Stimulated activated CD8-positive, alpha-beta memory T cell treated with anti-CD3 and anti-CD28 coated beads, Interleukin-15, amount 100 ng/mL, for 1 hour (primary cell): ENCODE results near the gene RC3H2.
A peak's percentile ranks its signal among the peaks of the same experiment; 100 is the strongest.

Experiments
- DNase-seq: peaks from one replicate; pipeline ENCODE4 v3.0.0-alpha.2; 2020; ENCODE audit warnings: low read depth

The RC3H2 gene

DNA sequence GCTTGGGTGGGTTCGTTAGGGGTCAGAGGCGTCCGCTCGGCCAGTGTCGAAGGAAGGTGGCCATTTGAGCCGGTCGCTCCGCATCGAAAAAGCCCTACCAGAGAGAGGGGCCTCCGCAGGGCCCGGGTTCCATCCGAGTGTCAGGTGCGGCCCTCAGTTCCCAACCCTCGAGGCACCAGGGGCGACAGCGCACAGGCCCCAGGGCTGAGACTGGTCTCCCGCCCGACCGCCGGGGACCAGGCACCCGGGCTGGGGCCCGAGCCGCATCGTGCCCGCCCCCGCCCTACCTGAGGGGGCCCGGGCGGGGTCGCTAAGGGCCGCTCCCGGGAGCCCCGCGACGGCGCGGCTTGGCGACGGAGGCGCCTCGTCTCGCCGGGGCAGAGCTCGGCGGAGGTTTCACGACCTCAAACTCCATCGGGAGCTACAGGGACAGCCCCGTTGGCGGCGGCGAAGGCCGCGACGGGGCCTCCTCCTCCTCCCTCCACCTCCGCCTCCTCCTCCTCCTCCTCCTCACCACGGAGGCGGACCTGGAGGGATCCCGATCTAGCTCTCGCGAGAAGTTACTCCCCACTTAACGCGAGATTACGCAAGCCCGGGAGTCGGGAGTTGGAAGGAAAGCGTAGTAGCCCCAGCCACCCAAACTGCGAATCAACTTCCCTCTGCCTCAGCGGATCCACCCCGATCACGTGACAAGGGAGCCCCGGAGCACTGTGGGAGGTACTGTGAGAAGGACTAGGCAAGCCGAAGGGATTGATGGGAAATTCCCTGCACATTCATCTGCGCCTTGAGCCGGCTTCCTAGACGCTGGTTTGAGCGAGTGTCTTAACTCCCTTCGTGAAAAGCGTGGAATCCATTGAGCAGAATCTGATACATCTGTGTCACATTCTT lies at the start of gene RC3H2:
TSS of gene RC3H2 (minus strand) at position 537 of the 888 bp plus-strand sequence. CDS start 7,850 bp downstream, outside the sequence.
- peak; percentile 94 for DNase-seq

GRCh38 chr9:122954253-122954691 lies 49.1 kb upstream of the RC3H2 start:
- no peak for DNase-seq

- no peak for DNase-seq
Measured at GRCh38 chr9:122951056-122951455, 45.9 kb upstream of the RC3H2 start.

DNA sequence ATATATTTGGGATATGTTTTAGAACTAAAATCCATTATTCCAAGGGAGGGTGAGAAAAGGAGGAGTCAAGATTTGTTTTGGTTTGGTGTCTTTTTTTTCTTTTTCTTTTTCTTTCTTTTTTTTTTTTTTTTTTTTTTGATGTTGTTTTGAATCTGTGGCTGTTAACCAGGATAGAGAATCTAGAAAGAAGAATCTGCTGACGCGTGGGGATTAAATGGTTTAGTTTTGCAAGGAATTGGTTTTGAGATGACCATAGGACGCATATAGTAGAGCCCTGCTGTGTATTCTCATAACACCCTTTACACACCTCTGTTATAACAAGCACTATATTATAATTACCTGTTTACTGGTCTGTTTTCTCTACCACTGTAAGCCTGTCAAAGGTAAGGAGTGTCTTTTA lies 45.1 kb upstream of the RC3H2 start:
- no peak for DNase-seq

GRCh38 chr9:122949696-122950095 lies 44.5 kb upstream of the RC3H2 start:
- no peak for DNase-seq

GRCh38 chr9:122948313-122948712 lies 43.2 kb upstream of the RC3H2 start:
- no peak for DNase-seq

- DNase-seq = no peak
Measured at GRCh38 chr9:122946461-122947005, 41.4 kb upstream of the RC3H2 start.

- DNase-seq = no peak
Measured at GRCh38 chr9:122944960-122945888, 40.1 kb upstream of the RC3H2 start.

DNA sequence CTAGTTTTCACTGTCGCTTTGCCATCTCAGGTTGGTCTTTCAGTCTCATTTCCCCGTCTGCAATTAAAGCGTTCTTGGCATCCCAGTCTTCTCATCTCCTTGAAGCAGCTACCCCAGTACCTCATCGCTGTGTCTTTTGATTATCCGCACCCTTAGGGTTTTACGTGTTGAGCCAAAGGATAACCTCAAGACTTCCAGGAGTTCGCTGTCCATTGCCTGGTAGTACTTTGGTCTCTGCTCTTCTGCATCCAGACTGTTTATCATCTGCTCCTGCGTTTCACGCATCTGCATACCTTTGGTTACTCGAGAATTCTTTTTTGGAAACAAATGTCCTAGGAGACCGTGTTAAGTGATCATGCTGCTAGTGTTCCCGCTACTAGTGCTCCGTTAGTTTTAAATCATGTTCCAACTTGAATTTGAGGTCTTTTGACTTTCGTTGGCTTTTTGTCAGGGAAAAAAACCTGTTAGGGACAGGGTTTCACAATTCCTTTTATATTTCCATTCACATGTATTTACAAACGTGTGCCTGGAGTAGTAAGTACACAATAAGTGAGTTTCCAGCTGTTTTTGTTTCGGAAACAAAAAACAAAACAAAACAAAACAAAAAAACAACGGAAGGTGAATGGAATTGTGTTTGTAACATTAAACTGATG lies 36.5 kb upstream of the RC3H2 start:
- DNase-seq = no peak

- DNase-seq = peak; percentile 97
Measured at GRCh38 chr9:122940749-122941581, 35.8 kb upstream of the RC3H2 start, which contains the start of gene RABGAP1. Gene RABGAP1, plus strand, starts transcription at chr9:122941020. Its CDS starts 16,040 bp downstream, at chr9:122957060.

GRCh38 chr9:122940454-122940748 lies 35.2 kb upstream of the RC3H2 start:
- no peak for DNase-seq

DNA sequence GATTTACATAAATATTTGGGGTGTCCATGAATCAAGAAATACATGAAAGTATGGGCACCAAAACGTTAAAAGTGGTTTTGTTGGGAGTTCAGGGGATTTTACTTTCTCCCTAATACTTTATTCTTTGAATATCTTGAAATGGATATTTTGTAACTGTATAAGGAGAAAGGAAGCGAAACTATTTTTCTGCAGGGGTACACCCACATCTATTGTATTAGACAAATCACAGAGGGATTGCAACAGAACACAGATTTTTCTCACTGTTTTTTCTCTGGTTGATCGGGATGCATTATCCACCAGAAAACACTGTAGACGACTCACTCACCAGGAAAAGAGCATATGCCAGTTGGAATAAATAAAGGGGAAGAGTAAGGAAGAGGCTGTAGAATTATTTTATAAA lies 34.4 kb upstream of the RC3H2 start:
- DNase-seq = no peak

DNA sequence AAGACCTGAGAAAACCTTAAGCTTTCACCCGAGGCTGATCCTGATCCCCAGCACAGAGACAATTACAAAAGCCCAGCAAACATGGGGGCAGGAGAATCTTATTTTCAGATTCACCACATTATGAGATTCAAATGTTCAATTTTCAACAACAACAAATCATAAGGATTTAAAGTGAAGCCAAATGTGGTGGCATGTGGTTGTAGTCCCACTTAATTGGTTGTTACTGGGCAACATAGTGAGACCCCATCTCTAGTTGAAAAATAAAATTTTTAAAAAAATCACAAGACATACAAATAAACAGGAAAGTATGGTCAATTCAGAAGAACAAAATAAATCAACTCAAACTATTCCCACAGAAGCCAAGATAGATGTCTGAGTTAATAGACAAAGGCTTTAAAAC lies 31.7 kb upstream of the RC3H2 start:
- no peak for DNase-seq

DNA sequence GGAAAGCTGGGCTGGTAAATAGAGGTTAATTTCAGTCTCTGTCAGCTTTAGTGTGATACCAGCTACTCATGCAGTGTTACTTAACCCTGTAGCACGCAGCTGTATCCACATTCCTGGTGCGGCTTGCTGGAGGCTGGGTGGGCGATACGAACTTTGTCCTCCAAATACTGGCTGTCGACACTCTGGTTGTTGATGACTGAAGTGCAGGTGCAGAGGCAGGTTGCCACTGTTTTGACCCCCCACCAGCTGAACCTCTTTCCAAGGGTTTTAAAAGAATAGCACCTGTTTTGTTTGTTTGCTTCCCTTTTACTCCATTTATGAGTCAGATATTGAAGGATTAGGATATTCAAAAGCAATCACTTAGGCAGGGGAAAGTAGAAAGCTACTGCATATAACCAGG lies 31.3 kb upstream of the RC3H2 start:
- DNase-seq = no peak

GRCh38 chr9:122931226-122932121 lies 26.3 kb upstream of the RC3H2 start, which contains the start of gene ZBTB26:
Gene ZBTB26, minus strand, starts transcription at chr9:122931512. Its CDS starts 11,578 bp downstream, at chr9:122919934.
- peak; percentile 69 for DNase-seq

- no peak for DNase-seq
Measured at GRCh38 chr9:122930541-122931225, 25.5 kb upstream of the RC3H2 start.

DNA sequence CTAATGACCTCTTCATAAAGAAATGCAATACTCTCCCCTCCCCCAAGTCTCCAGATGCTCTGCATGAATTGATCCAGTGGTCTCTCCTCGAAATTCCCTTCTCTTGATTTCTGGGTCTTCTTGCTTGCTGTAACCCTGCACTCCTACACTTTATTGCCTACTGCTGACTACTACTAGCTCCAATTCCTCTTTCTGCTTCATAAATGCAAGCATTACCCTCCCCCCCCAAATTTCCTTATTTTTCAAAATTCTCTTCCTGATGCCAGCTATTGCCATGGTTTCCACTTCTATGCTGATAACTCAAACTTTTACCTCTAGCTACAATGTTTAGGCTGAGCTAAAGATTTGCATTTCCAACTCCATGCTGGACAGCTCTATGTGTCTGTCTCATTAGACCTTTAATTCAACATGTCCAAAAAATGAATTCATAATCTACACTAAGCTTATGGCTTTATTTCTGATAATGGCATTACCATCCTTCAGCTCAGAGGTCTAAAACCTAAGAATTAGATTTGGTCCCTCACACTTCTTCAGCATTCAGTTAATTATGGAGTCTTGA lies 24.7 kb upstream of the RC3H2 start:
- no peak for DNase-seq

DNA sequence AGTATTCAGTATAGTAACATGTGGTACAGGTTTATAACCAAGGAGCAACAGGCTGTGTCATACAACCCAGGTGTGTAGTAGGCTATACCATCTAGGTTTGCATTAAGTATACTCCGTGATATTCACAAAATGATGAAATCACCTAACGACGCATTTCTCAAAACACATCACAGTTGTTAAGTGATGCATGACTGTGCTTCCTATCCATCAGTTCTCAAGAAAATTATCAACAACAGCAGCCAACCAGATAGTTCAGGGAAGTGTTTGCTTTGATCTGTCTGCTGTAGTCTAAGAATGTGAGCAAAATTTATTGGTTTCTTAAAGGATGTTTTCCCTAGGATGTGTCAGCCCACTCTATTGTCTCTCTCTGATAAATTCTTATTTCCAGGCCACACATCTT lies 18.8 kb upstream of the RC3H2 start:
- DNase-seq = no peak

GRCh38 chr9:122922713-122923112 lies 17.6 kb upstream of the RC3H2 start:
- no peak for DNase-seq
